ENCODE measurements around the gene SHROOM3. TPM values are rescaled to one million over a fixed set of nuclear protein-coding genes. Genes with fewer than 3 reads are reported as not detected.

SHROOM3 gene
- total and polyA plus RNA-seq, 2 of the 13 experiments (the other 11 are each of a cell fraction or from before 2014, with no cell fraction given): 0.01 TPM; not detected in 1

DNA sequence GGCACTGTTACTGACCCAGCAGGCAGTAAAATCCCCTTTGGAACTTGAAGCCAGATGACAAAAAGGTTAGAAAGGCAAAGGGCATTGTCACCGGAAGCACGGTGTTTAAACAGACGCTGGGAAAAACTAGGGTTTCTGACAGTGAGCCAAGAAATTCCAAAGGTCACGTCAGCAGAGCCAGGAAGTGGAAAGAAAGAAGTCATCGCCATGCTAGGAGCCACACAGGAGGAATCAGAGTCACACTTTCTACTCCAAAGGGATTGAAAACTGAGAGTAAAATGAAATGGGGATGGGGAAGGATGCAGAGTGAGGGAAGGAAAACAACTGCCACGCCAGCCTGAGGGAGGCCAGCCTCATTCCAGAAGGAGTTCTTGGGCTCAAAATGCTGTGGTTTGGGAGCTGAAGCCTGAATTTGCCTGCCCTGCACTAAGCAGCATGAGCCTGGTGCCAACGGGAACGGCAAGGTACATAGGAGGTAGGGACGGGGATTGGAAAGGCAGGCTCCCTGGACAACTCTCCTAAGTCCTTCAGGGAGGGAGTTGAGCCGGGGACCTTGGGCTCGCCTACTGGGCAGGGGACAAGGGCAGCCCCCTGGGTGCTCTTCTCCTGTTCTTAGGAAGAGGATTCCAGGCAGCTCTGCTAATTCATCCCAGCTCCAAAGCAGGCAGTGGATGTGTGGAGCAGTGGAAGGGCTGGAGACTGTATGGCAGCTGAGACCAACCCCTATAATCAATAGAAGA, 396.1 kb downstream of the SHROOM3 start (continued):
- no peak for TF ChIP-seq ZNF329 (CRISPR knock-in tag; IDR thresholded peaks at IDR 0.05; ENCODE audit: low read depth)
- TF ChIP-seq, protein P1, sequence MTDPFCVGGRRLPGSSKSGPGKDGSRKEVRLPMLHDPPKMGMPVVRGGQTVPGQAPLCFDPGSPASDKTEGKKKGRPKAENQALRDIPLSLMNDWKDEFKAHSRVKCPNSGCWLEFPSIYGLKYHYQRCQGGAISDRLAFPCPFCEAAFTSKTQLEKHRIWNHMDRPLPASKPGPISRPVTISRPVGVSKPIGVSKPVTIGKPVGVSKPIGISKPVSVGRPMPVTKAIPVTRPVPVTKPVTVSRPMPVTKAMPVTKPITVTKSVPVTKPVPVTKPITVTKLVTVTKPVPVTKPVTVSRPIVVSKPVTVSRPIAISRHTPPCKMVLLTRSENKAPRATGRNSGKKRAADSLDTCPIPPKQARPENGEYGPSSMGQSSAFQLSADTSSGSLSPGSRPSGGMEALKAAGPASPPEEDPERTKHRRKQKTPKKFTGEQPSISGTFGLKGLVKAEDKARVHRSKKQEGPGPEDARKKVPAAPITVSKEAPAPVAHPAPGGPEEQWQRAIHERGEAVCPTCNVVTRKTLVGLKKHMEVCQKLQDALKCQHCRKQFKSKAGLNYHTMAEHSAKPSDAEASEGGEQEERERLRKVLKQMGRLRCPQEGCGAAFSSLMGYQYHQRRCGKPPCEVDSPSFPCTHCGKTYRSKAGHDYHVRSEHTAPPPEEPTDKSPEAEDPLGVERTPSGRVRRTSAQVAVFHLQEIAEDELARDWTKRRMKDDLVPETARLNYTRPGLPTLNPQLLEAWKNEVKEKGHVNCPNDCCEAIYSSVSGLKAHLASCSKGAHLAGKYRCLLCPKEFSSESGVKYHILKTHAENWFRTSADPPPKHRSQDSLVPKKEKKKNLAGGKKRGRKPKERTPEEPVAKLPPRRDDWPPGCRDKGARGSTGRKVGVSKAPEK (CRISPR knock-in tag; IDR thresholded peaks at IDR 0.05; ENCODE audit: borderline replicate concordance): no peak
- TF ChIP-seq MED8 (CRISPR knock-in tag; IDR thresholded peaks at IDR 0.05; ENCODE audit: insufficient replicate concordance): peak; percentile 49
- TF ChIP-seq ZNF530 (CRISPR knock-in tag; IDR thresholded peaks at IDR 0.05; ENCODE audit: low read depth): no peak
- no peak for TF ChIP-seq FOXK2 (IDR thresholded peaks at IDR 0.05)
- peak; percentile 63; the same call in 1 of the 2 replicates for TF ChIP-seq KDM6A (CRISPR knock-in tag; IDR thresholded peaks at IDR 0.05; ENCODE audit: low read depth)
- TF ChIP-seq NFIC (IDR thresholded peaks at IDR 0.05; ENCODE audit: low read length): peak; percentile 89
- TF ChIP-seq, protein P2, sequence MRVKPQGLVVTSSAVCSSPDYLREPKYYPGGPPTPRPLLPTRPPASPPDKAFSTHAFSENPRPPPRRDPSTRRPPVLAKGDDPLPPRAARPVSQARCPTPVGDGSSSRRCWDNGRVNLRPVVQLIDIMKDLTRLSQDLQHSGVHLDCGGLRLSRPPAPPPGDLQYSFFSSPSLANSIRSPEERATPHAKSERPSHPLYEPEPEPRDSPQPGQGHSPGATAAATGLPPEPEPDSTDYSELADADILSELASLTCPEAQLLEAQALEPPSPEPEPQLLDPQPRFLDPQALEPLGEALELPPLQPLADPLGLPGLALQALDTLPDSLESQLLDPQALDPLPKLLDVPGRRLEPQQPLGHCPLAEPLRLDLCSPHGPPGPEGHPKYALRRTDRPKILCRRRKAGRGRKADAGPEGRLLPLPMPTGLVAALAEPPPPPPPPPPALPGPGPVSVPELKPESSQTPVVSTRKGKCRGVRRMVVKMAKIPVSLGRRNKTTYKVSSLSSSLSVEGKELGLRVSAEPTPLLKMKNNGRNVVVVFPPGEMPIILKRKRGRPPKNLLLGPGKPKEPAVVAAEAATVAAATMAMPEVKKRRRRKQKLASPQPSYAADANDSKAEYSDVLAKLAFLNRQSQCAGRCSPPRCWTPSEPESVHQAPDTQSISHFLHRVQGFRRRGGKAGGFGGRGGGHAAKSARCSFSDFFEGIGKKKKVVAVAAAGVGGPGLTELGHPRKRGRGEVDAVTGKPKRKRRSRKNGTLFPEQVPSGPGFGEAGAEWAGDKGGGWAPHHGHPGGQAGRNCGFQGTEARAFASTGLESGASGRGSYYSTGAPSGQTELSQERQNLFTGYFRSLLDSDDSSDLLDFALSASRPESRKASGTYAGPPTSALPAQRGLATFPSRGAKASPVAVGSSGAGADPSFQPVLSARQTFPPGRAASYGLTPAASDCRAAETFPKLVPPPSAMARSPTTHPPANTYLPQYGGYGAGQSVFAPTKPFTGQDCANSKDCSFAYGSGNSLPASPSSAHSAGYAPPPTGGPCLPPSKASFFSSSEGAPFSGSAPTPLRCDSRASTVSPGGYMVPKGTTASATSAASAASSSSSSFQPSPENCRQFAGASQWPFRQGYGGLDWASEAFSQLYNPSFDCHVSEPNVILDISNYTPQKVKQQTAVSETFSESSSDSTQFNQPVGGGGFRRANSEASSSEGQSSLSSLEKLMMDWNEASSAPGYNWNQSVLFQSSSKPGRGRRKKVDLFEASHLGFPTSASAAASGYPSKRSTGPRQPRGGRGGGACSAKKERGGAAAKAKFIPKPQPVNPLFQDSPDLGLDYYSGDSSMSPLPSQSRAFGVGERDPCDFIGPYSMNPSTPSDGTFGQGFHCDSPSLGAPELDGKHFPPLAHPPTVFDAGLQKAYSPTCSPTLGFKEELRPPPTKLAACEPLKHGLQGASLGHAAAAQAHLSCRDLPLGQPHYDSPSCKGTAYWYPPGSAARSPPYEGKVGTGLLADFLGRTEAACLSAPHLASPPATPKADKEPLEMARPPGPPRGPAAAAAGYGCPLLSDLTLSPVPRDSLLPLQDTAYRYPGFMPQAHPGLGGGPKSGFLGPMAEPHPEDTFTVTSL (CRISPR knock-in tag; IDR thresholded peaks at IDR 0.05; ENCODE audit: borderline replicate concordance): peak; percentile 93
- TF ChIP-seq KAT8 (CRISPR knock-in tag; IDR thresholded peaks at IDR 0.05): peak; percentile 80
- peak; percentile 61; the same call in 1 of the 2 replicates for TF ChIP-seq ZNF230 (CRISPR knock-in tag; IDR thresholded peaks at IDR 0.05)
- TF ChIP-seq DPF2 (CRISPR knock-in tag; IDR thresholded peaks at IDR 0.05; ENCODE audit: borderline replicate concordance, low read depth): peak; percentile 49; the same call in 1 of the 2 replicates
- peak; percentile 21; the same call in 1 of the 2 replicates for TF ChIP-seq FOXO1 (CRISPR knock-in tag; IDR thresholded peaks at IDR 0.05)
- peak; percentile 60; the same call in 1 of the 2 replicates for TF ChIP-seq ISL2 (CRISPR knock-in tag; IDR thresholded peaks at IDR 0.05)
- peak; percentile 81 for TF ChIP-seq TEAD3 (CRISPR knock-in tag; optimal IDR thresholded peaks at IDR 0.05; ENCODE audit: borderline replicate concordance)
- TF ChIP-seq RBFOX2 (IDR thresholded peaks at IDR 0.05; ENCODE audit: low read depth, low read length): peak; percentile 71
- no peak for TF ChIP-seq KLF13 (CRISPR knock-in tag; IDR thresholded peaks at IDR 0.05)
- TF ChIP-seq, protein P3, sequence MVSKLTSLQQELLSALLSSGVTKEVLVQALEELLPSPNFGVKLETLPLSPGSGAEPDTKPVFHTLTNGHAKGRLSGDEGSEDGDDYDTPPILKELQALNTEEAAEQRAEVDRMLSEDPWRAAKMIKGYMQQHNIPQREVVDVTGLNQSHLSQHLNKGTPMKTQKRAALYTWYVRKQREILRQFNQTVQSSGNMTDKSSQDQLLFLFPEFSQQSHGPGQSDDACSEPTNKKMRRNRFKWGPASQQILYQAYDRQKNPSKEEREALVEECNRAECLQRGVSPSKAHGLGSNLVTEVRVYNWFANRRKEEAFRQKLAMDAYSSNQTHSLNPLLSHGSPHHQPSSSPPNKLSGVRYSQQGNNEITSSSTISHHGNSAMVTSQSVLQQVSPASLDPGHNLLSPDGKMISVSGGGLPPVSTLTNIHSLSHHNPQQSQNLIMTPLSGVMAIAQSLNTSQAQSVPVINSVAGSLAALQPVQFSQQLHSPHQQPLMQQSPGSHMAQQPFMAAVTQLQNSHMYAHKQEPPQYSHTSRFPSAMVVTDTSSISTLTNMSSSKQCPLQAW (CRISPR knock-in tag; IDR thresholded peaks at IDR 0.05): peak; percentile 88
- TF ChIP-seq ZFP90 (CRISPR knock-in tag; IDR thresholded peaks at IDR 0.05; ENCODE audit: borderline replicate concordance): no peak; the same call in 1 of the 2 replicates
- TF ChIP-seq ATF7-NPFF (CRISPR knock-in tag; IDR thresholded peaks at IDR 0.05; ENCODE audit: low read depth): 0 out of 2 replicates have a peak, but pooled peaks have one; percentile 26
- no peak for TF ChIP-seq ZFAT (CRISPR knock-in tag; conservative IDR thresholded peaks at IDR 0.05)

Measured in HepG2 (cell line).